KMS-11 (cell line): ENCODE results near the gene PRUNE2.

Experiments used
- H2AFZ ChIP-seq: fragments of 200-600 bp; sonication (generic); 2 replicates; pipeline ENCODE4 v1.6.1; 2016; ENCODE audit warnings: antibody characterized with exemption, mixed run types, low read depth
- H3K27ac ChIP-seq: fragments of 200-600 bp; sonication (generic); 2 replicates; pipeline ENCODE4 v1.6.1; 2016; ENCODE audit warnings: mild to moderate bottlenecking, mixed run types
- H3K27me3 ChIP-seq: fragments of 200-600 bp; sonication (generic); 2 replicates; pipeline ENCODE4 v1.6.1; 2017; ENCODE audit warnings: mild to moderate bottlenecking, low read depth, mixed run types, moderate library complexity; ENCODE audit not compliant: insufficient read depth
- H3K36me3 ChIP-seq: fragments of 200-600 bp; sonication (generic); 2 replicates; pipeline ENCODE4 v1.6.1; 2017; ENCODE audit warnings: mild to moderate bottlenecking, mixed run types; ENCODE audit not compliant: insufficient read depth
- H3K4me1 ChIP-seq: fragments of 200-600 bp; sonication (generic); 2 replicates; pipeline ENCODE4 v1.6.1; 2016; ENCODE audit warnings: mild to moderate bottlenecking, low read depth, mixed run types; ENCODE audit not compliant: poor library complexity, severe bottlenecking
- H3K4me2 ChIP-seq: fragments of 200-600 bp; sonication (generic); 2 replicates; pipeline ENCODE4 v1.7.0; 2016; ENCODE audit warnings: mild to moderate bottlenecking, mixed run types
- H3K4me3 ChIP-seq: fragments of 200-600 bp; sonication (generic); IDR thresholded peaks from 2 replicates; pipeline ENCODE4 v1.6.1; 2017; ENCODE audit warnings: low read depth, low read length, mixed read lengths; ENCODE audit not compliant: insufficient read depth
- H3K79me2 ChIP-seq: fragments of 200-600 bp; sonication (generic); 2 replicates; pipeline ENCODE4 v1.6.1; 2016; ENCODE audit warnings: low read depth, mixed run types; ENCODE audit not compliant: insufficient read depth
- H3K9ac ChIP-seq: fragments of 200-600 bp; sonication (generic); 2 replicates; pipeline ENCODE4 v1.6.1; 2016; ENCODE audit warnings: mild to moderate bottlenecking, mixed run types
- H4K20me1 ChIP-seq: fragments of 200-600 bp; sonication (generic); 2 replicates; pipeline ENCODE4 v1.6.1; 2016; ENCODE audit warnings: mild to moderate bottlenecking, mixed run types; ENCODE audit not compliant: insufficient read depth
- CTCF ChIP-seq: fragments of 200-600 bp; sonication (generic); conservative IDR thresholded peaks from 2 replicates; pipeline ENCODE4 v1.6.1; 2017; ENCODE audit warnings: low read depth, mild to moderate bottlenecking, antibody characterized with exemption, low read length, moderate library complexity, mixed read lengths

Gene PRUNE2

GRCh38 chr9:76649894-76650293 is 256.0 kb downstream of the PRUNE2 start:
- Histone ChIP-seq H3K27me3 (0 out of 2 replicates have a peak, but pooled peaks cover 3% of the 10 kb centered on the region), H4K20me1 (no peaks in the 10 kb centered on the region), H2AFZ (no peak overlapping the region), H3K4me2 (peak overlapping the region; percentile 26; the same call in 1 of the 2 replicates), H3K27ac (no peak overlapping the region), H3K36me3 (no peaks in the 10 kb centered on the region), H3K4me1 (peaks cover 70% of the 10 kb centered on the region), H3K79me2 (no peaks in the 10 kb centered on the region), H3K9ac (no peak overlapping the region), H3K4me3 (no peak overlapping the region)
- no peak for TF ChIP-seq CTCF

GRCh38 chr9:76646249-76646648 is 259.7 kb downstream of the PRUNE2 start:
- Histone ChIP-seq H3K36me3 (no peaks in the 10 kb centered on the region), H3K27ac (no peak overlapping the region), H3K4me3 (no peak overlapping the region), H3K27me3 (no peaks in the 10 kb centered on the region), H4K20me1 (no peaks in the 10 kb centered on the region), H3K79me2 (no peaks in the 10 kb centered on the region), H3K4me1 (peaks cover 70% of the 10 kb centered on the region), H2AFZ (no peak overlapping the region), H3K9ac (no peak overlapping the region), H3K4me2 (no peak overlapping the region)
- TF ChIP-seq CTCF: no peak

GRCh38 chr9:76644647-76645250 is 261.2 kb downstream of the PRUNE2 start:
- Histone ChIP-seq H4K20me1 (no peaks in the 10 kb centered on the region), H3K79me2 (no peaks in the 10 kb centered on the region), H3K4me1 (peaks cover 63% of the 10 kb centered on the region), H3K27me3 (no peaks in the 10 kb centered on the region), H3K4me3 (no peak overlapping the region), H2AFZ (no peak overlapping the region), H3K4me2 (peak overlapping the region; percentile 81), H3K36me3 (no peaks in the 10 kb centered on the region), H3K27ac (peak overlapping the region; percentile 85; the same call in 1 of the 2 replicates), H3K9ac (no peak overlapping the region)
- no peak for TF ChIP-seq CTCF

- peak overlapping the region; percentile 85 for H3K27ac ChIP-seq
- no peaks in the 10 kb centered on the region for H4K20me1 ChIP-seq
- no peaks in the 10 kb centered on the region for H3K79me2 ChIP-seq
- H3K4me1 ChIP-seq: peaks cover 58% of the 10 kb centered on the region
- H2AFZ ChIP-seq: peak overlapping the region; percentile 62; the same call in 1 of the 2 replicates
- no peak overlapping the region for H3K4me3 ChIP-seq
- peak overlapping the region; percentile 81 for H3K4me2 ChIP-seq
- H3K27me3 ChIP-seq: no peaks in the 10 kb centered on the region
- no peak for TF ChIP-seq CTCF
- peak overlapping the region; percentile 39; the same call in 1 of the 2 replicates for H3K9ac ChIP-seq
- H3K36me3 ChIP-seq: no peaks in the 10 kb centered on the region
Measured at GRCh38 chr9:76644171-76644570, 261.7 kb downstream of the PRUNE2 start.
